HG03135 (cell line): ENCODE measurements around the gene ADSL.
A peak's percentile ranks its signal among the peaks of the same experiment; 100 is the strongest.
"Not testable (repeated sequence)": the region's sequence is repeated elsewhere in the genome, so short reads cannot be mapped to it uniquely, and the experiment has no call there.

ENCODE experiments used
- ATAC-seq: cut with Tn5 transposase; IDR thresholded peaks from one replicate; pipeline ENCODE4 v1.9.1; 2021; ENCODE audit warnings: mild to moderate bottlenecking, moderate library complexity; ENCODE audit not compliant: unreplicated experiment

Gene ADSL

GRCh38 chr22:40346185-40347118, at the start of gene ADSL:
Gene ADSL (plus strand): TSS chr22:40346500. CDS start chr22:40346559, 59 bp downstream.
- peak; percentile 81 for ATAC-seq

DNA sequence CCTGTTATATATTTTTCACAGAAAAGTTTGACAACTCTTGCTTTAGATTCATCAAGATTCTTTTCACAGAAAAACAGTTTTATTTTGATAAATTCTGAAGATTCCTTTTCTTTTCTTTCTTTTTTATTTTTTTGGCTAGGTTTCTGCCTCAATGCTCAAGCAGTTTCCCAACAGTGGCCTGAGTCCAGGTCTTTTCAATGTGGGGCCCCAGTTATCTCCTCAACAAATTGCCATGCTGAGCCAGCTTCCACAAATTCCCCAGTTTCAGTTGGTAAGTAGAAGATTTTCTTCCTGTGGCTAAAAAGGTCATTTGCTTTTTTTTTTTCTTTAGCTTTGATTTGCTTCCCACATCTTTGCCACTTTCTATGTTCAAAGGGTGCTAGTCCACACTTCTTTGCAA, 46.0 kb upstream of the ADSL start:
- no peak for ATAC-seq

DNA sequence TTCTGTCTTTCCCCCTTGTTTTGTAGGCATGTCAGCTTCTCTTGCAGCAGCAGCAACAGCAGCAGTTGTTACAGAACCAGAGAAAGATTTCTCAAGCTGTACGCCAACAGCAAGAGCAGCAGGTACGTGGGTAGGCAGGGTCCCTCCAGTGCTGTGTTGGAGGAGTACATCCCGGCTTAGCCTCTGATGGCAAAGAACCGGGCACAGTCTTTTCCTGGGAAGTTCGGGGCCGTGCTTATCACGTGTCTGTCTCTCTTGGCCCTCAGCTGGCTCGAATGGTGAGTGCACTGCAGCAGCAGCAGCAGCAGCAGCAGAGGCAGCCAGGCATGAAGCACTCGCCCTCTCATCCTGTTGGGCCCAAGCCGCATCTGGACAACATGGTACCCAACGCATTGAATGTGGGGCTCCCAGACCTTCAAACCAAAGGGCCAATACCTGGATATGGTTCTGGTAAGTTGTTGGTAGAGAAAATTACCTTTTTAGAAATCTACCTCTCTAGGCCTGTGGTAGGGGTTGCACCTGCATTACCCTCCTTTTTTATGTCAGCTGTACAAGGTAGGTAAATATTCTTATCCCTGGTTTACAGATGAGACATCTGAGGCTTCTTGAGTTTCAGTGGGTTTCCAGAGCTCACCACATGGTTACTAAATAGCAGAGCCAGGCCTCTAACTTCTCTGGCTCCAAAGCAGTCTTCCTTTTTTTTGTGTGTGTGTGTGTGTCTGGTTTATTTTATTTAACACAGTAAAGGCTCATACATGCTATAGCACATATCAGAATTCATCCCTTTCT, 45.2 kb upstream of the ADSL start:
- peak; percentile 93 for ATAC-seq

- ATAC-seq, result no peak
Measured at GRCh38 chr22:40302149-40302548, 44.2 kb upstream of the ADSL start.

- no peak for ATAC-seq
Measured at GRCh38 chr22:40305625-40306024, 40.7 kb upstream of the ADSL start.

DNA sequence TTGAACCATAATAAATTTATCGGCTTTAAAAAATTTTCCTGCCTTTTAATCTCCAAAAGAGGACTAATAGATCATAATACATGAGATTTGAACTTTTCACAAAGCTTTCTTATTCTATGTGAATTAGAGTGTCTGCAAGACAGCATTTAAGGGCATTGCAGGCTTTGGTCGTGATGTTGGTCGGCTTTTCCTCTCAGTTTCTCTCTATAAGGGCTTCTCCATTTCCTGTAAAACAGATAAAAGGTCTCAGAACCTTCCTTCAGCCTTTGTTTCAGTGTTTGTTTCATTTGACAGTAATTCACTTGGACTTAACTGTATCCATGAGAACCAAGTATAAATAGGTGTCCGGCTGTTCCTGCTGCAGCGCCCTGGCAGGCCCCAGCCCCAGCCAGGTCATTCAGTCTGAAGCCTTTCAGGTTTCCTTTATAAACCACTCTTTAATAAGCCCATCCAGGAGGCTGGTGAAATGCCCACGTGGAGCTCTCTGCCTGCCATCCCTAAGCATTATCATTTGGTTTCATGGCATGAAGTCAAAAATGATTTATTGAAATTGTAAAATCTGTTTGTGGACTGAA, 37.2 kb upstream of the ADSL start:
- ATAC-seq, result no peak

- no peak for ATAC-seq
Measured at GRCh38 chr22:40309631-40310030, 36.7 kb upstream of the ADSL start.

- ATAC-seq, result no peak
Measured at GRCh38 chr22:40310081-40310767, 36.1 kb upstream of the ADSL start.

DNA sequence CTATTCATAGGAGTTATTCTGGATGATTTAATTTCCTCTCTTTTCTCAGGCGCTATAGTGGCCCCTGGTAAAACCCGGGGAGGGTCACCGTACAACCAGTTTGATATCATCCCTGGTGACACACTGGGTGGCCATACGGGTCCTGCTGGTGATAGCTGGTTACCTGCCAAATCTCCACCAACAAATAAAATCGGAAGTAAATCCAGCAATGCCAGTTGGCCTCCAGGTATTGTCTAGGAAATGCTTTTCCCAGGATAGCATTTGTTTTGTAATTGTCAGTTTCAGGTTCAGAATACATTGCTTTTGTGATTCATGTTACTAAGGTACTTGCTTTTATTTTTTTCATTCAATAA, 35.6 kb upstream of the ADSL start:
- no peak for ATAC-seq

GRCh38 chr22:40311646-40312045, 34.7 kb upstream of the ADSL start:
- not testable (repeated sequence) for ATAC-seq

DNA sequence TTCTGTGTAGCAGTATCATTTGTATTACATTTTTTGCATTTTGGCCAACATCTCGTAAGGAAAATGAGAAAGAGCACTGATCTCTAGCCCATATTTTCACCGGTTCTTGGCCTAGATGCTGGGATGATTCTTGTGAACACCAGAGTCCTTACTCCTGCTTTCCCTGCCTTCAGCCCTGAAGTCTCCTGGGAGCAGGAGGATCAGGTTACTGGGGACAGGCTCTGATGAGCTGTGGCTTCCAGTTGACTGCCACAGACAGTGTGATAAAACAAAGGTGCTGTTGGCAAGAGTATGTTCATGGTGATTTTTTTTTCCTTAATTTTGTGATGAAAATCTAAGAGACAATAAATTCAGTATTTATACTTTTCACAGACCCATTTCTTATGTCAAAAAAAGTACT, 34.2 kb upstream of the ADSL start:
- no peak for ATAC-seq

DNA sequence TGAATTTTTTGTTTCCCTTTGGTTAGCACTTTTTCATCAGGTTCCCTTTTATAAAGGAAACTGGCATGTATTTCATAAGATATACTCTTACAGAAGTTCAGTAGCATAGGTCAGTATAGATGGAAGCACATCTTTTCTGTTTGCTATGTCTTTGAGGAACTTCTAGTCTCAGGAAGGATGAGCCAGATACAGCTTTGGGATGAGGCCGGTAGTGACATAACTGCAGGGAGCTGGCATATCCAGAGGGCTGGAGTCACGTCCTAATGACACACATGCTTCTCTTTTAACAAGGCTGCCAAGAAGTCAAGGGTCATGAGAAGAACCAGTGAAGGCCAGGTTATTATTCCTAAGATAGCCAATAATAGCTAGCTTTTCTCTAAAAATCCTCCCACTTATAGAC, 33.3 kb upstream of the ADSL start:
- ATAC-seq, result no peak

DNA sequence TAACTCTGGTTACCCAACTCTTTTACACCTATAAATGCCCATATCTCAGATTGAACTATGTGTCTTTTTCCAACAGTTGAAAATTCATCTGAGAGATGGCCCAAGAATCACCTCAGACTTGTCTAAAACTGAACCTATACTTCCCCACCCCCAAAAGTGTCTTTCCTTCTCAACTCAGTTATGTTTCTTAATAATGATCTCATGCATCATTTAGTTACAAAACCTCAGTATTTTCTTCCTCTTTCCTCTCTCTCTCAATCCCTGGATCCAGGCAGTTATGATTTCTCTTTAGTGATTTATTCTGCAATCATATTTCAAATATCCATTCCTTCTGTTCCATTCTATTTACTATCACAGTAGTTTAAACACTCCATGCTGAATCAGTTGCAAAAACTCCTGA, 32.3 kb upstream of the ADSL start:
- ATAC-seq, result no peak

DNA sequence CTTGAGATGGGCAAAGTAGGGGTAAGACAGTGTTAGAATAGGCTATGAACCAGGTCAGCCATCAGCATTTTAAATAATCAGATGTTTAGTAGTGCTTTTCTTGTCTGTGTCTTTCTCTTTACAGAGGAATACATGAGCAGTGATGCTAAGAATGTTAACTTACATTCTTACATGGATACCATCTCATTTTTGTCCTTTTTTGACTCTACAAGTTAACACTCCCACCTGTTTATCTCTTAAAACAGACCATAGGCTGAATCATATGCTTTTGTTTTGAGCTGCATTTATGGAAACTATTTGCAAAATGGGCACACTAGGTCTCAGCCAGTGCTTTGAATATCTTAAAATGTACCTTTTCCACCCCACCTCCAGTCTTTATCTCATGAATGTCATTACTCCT, 25.6 kb upstream of the ADSL start:
- ATAC-seq, result no peak

- ATAC-seq, result no peak
Measured at GRCh38 chr22:40322021-40322420, 24.3 kb upstream of the ADSL start.

DNA sequence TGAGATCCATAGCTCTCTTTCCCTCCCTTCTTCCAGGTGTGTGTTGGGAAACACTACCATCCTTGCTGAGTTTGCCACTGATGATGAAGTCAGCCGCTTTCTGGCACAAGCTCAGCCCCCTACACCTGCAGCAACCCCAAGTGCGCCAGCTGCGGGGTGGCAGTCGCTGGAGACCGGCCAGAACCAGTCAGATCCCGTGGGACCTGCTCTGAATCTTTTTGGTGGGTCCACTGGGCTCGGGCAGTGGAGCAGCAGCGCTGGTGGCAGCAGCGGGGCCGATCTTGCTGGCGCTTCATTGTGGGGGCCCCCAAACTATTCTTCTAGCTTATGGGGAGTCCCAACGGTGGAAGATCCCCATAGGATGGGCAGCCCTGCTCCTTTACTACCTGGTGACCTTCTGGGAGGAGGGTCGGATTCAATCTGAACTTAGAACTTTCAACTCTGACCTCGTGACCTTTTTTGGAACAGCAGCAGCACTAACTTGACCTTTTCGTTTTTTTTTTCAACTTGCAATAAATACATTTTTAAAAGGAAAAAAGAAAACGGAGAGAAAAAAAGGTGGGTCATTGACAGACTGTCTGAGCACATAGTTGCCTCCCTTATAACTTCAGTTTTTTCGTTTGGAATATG, 23.4 kb upstream of the ADSL start:
- no peak for ATAC-seq

- ATAC-seq, result no peak
Measured at GRCh38 chr22:40323681-40324171, 22.6 kb upstream of the ADSL start.

DNA sequence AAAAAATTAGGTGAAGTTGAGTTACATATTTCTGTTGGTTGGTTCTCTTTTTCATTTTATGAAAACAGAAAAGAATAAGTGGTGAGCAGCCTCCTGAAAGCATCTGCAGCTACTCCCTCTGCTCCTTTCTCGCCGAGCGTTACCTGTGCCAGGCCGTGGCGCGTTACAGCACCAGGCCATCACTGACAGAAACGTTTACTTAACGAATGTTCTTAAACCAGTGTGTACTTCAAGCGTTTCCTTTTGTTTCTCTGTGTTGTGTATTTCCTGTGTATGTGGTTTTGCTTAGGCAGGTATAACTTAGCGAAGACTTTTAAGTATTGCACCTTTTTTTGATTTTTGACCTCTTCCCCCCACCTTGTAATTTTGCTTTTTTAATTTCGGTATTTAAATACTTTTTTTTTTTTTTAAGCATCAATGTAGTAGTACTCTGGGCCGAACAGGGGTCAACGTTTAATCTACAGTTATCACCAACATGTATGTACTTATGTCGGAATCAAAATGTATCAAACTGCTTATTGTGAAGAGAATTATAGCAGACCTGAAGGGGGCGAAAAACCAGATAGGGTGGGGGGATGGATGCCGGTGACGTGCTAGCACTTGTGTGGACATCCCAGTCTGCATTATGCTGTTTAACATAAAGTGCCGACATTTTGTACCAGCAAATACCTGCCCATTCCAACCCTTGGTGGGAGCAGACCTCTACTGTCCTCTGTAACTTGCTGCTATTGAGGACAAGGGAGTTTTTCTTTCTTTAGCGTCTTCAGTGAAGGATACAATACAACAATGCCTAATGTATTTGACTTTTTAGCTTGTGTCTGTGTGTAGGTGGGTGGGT, 21.6 kb upstream of the ADSL start:
- no peak for ATAC-seq

DNA sequence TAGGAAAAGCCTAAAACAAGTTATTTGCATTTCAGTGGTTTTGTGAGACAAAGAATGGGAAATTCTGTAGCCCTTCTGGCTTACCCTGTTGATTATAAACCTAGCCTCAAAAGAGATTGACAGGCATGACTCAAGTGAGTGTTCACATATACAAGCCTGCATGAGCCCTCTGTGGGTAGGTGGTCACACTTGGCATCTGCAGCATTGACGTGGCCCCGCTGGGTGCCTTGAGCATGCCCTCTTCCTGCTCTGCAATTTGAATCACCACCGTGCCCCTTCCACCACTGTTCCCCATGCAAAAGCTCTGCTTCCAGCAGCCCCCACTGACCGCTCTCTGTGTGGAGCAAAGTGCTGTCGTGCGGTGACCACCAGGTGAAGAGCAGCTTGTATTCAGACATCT, 21.0 kb upstream of the ADSL start:
- ATAC-seq, result no peak
